Mucosa of descending colon (tissue), 3 donors: ENCODE results near the gene AIF1. TPM values are rescaled to one million over a fixed set of nuclear protein-coding genes. Genes with fewer than 3 reads are reported as not detected.

Experiments used
- ATAC-seq: fragments of 200-7000 bp; cut with Tn5 transposase; one replicate; pipeline ENCODE4 v1.9.1; 2020; ENCODE audit warnings: mild to moderate bottlenecking, moderate library complexity
- DNase-seq, 3 donors: peaks; one replicate each; pipeline ENCODE4 v3.0.0-alpha.2; 2020
- H3K36me3 ChIP-seq: fragments of 200-600 bp; one replicate; pipeline ENCODE4 v1.8.0; 2021; ENCODE audit warnings: low read depth, mild to moderate bottlenecking
- H3K4me1 ChIP-seq: fragments of 200-600 bp; one replicate; pipeline ENCODE4 v1.8.0; 2021; ENCODE audit warnings: low read depth, mild to moderate bottlenecking
- H3K4me3 ChIP-seq: fragments of 200-600 bp; one replicate; pipeline ENCODE4 v1.8.0; 2021; ENCODE audit warnings: mild to moderate bottlenecking
- H3K9me3 ChIP-seq: fragments of 200-600 bp; one replicate; pipeline ENCODE4 v1.8.0; 2021; ENCODE audit warnings: mild to moderate bottlenecking
- intact Hi-C, 2 donors: fragments of 100-400 bp; cut with DNase I in 1 of 2; cut with micrococcal nuclease in 1 of 2; formaldehyde crosslinking; loops; one replicate each; pipeline versions ENCODE4 v1.11.0 to v1.11.1; 2022; cut with DNase I, micrococcal nuclease
- total RNA-seq, 3 donors: library from RNA; stranded (reverse); fragmentation: NEBNext Ultra II Directional in 2 of 3; extraction: Animal tissue kit (Norgen Biotek cat#: 25700) in 2 of 3; gene quantifications; one replicate each; pipeline versions ENCODE4 v1.2.1 to v1.2.4, GENCODE V29; 2021 to 2023
- TF ChIP-seq, protein P1 (sequence below): fragments of 200-600 bp; IDR thresholded peaks from one replicate; pipeline ENCODE4 v1.8.0; 2022; ENCODE audit warnings: antibody characterized with exemption, mild to moderate bottlenecking
- donor health status: DM: no; HTN: no; CAD: no; lungs with moderate emphysema.
- donor health status: DM: no; HTN: no; CAD: no.
- donor health status: DM: no; HTN: yes; CAD: no.

Gene AIF1
- total RNA-seq, 3 donors from 2014 or later: 6.1 to 28.4 (median 17.3) TPM

DNA sequence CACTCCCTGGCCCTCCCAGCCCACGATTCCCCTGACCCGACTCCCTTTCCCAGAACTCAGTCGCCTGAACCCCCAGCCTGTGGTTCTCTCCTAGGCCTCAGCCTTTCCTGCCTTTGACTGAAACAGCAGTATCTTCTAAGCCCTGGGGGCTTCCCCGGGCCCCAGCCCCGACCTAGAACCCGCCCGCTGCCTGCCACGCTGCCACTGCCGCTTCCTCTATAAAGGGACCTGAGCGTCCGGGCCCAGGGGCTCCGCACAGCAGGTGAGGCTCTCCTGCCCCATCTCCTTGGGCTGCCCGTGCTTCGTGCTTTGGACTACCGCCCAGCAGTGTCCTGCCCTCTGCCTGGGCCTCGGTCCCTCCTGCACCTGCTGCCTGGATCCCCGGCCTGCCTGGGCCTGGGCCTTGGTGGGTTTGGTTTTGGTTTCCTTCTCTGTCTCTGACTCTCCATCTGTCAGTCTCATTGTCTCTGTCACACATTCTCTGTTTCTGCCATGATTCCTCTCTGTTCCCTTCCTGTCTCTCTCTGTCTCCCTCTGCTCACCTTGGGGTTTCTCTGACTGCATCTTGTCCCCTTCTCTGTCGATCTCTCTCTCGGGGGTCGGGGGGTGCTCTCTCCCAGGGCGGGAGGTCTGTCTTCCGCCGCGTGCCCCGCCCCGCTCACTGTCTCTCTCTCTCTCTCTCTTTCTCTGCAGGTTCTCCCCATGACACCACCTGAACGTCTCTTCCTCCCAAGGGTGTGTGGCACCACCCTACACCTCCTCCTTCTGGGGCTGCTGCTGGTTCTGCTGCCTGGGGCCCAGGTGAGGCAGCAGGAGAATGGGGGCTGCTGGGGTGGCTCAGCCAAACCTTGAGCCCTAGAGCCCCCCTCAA is 42.8 kb upstream of the AIF1 start, which contains the start of gene LTA:
TSS of gene LTA (plus strand) at position 249 of the 871 bp plus-strand sequence. CDS start at position 703, 454 bp downstream.
- Histone ChIP-seq H3K4me3 (no peak within 1 kb of the TSS), H3K9me3 (no peaks in the 10 kb centered on the region), H3K4me1 (peaks cover 3% of the 10 kb centered on the region), H3K36me3 (no peaks in the 10 kb centered on the region)
- DNase-seq (peak in 2 of 3 donors; percentile 42 to 75), ATAC-seq (peak; percentile 61)
- intact Hi-C loops: no loop called here
- TF ChIP-seq, protein P1, sequence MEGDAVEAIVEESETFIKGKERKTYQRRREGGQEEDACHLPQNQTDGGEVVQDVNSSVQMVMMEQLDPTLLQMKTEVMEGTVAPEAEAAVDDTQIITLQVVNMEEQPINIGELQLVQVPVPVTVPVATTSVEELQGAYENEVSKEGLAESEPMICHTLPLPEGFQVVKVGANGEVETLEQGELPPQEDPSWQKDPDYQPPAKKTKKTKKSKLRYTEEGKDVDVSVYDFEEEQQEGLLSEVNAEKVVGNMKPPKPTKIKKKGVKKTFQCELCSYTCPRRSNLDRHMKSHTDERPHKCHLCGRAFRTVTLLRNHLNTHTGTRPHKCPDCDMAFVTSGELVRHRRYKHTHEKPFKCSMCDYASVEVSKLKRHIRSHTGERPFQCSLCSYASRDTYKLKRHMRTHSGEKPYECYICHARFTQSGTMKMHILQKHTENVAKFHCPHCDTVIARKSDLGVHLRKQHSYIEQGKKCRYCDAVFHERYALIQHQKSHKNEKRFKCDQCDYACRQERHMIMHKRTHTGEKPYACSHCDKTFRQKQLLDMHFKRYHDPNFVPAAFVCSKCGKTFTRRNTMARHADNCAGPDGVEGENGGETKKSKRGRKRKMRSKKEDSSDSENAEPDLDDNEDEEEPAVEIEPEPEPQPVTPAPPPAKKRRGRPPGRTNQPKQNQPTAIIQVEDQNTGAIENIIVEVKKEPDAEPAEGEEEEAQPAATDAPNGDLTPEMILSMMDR: no peak

DNA sequence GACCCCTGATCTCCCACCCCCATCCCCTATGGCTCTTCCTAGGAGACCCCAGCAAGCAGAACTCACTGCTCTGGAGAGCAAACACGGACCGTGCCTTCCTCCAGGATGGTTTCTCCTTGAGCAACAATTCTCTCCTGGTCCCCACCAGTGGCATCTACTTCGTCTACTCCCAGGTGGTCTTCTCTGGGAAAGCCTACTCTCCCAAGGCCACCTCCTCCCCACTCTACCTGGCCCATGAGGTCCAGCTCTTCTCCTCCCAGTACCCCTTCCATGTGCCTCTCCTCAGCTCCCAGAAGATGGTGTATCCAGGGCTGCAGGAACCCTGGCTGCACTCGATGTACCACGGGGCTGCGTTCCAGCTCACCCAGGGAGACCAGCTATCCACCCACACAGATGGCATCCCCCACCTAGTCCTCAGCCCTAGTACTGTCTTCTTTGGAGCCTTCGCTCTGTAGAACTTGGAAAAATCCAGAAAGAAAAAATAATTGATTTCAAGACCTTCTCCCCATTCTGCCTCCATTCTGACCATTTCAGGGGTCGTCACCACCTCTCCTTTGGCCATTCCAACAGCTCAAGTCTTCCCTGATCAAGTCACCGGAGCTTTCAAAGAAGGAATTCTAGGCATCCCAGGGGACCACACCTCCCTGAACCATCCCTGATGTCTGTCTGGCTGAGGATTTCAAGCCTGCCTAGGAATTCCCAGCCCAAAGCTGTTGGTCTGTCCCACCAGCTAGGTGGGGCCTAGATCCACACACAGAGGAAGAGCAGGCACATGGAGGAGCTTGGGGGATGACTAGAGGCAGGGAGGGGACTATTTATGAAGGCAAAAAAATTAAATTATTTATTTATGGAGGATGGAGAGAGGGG is 41.6 kb upstream of the AIF1 start:
- Histone ChIP-seq H3K9me3 (no peaks in the 10 kb centered on the region), H3K4me3 (no peak overlapping the region), H3K4me1 (peaks cover 3% of the 10 kb centered on the region), H3K36me3 (no peaks in the 10 kb centered on the region)
- intact Hi-C loops: no loop called here
- TF ChIP-seq, protein P1: no peak
- no peak for DNase-seq
- no peak for ATAC-seq

DNA sequence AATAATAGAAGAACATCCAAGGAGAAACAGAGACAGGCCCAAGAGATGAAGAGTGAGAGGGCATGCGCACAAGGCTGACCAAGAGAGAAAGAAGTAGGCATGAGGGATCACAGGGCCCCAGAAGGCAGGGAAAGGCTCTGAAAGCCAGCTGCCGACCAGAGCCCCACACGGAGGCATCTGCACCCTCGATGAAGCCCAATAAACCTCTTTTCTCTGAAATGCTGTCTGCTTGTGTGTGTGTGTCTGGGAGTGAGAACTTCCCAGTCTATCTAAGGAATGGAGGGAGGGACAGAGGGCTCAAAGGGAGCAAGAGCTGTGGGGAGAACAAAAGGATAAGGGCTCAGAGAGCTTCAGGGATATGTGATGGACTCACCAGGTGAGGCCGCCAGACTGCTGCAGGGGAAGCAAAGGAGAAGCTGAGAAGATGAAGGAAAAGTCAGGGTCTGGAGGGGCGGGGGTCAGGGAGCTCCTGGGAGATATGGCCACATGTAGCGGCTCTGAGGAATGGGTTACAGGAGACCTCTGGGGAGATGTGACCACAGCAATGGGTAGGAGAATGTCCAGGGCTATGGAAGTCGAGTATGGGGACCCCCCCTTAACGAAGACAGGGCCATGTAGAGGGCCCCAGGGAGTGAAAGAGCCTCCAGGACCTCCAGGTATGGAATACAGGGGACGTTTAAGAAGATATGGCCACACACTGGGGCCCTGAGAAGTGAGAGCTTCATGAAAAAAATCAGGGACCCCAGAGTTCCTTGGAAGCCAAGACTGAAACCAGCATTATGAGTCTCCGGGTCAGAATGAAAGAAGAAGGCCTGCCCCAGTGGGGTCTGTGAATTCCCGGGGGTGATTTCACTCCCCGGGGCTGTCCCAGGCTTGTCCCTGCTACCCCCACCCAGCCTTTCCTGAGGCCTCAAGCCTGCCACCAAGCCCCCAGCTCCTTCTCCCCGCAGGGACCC is 40.6 kb upstream of the AIF1 start:
- Histone ChIP-seq H3K36me3 (no peaks in the 10 kb centered on the region), H3K4me3 (no peak overlapping the region), H3K4me1 (no peaks in the 10 kb centered on the region), H3K9me3 (no peaks in the 10 kb centered on the region)
- TF ChIP-seq, protein P1: no peak
- DNase-seq (no peak), ATAC-seq (no peak)
- intact Hi-C loops: no loop called here

DNA sequence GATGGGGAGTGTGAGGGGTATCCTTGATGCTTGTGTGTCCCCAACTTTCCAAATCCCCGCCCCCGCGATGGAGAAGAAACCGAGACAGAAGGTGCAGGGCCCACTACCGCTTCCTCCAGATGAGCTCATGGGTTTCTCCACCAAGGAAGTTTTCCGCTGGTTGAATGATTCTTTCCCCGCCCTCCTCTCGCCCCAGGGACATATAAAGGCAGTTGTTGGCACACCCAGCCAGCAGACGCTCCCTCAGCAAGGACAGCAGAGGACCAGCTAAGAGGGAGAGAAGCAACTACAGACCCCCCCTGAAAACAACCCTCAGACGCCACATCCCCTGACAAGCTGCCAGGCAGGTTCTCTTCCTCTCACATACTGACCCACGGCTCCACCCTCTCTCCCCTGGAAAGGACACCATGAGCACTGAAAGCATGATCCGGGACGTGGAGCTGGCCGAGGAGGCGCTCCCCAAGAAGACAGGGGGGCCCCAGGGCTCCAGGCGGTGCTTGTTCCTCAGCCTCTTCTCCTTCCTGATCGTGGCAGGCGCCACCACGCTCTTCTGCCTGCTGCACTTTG is 39.6 kb upstream of the AIF1 start, which contains the start of gene TNF:
TSS of gene TNF (plus strand) at position 231 of the 567 bp plus-strand sequence. CDS start at position 408, 177 bp downstream.
- TF ChIP-seq, protein P1: no peak
- H3K36me3 ChIP-seq: no peaks in the 10 kb centered on the region
- ATAC-seq (peak; percentile 54), DNase-seq (peak; percentile 55 to 75 (median 58))
- H3K9me3 ChIP-seq: no peaks in the 10 kb centered on the region
- peaks cover under 1% of the 10 kb centered on the region for H3K4me1 ChIP-seq
- intact Hi-C loops: no loop called here
- peak within 1 kb of the TSS; percentile 6 for H3K4me3 ChIP-seq
